GM18526 (cell line): ENCODE data around the gene WDR7.

Source experiments
- POLR2A ChIP-seq: IDR thresholded peaks from 3 replicates; pipeline ENCODE4 v1.6.1; 2011; ENCODE audit not compliant: insufficient read length; ENCODE audit errors: extremely low read depth

WDR7 gene

DNA sequence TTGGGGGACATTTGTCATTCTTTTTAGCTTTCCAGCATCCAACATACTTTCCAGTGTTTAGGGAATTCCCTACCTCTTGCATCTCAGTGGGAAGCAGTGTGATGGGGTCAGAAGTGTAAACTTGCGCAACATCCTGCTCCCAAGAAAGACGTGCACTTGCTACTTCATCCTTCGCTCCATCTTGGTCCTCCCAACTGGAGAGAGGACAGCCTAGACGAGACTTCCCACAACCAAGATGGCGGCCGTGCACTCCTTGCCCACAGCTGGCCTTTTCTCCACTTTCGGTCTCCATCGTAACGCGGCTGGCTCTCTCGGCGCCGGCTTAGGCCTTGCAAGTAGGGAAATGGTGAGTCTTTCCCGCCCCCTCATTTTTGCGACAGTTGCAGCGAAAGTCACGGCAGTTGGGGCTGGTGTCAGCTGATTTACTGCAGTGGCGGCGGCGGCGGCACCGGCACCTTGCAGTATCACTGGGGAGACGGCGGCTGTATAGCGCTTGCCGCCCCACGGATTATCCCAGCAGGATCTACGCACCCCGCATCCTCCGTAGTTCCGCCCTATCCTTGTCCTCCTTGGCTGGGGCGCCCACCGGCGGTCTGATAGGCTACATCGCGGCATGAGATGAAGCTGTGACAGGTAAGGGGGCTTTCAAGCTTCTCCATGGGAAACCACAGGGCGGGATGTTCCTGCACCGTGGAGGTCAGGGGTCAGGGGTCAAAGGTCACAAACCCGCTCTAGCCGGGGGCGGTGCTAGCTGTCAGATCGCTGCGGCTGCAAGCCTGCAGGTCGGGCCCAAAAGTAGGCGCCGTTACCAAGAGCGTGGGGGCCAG, at the start of gene WDR7:
TSS of gene WDR7 (plus strand) at position 416 of the 827 bp plus-strand sequence. CDS start 21,157 bp downstream, outside the sequence.
- TF ChIP-seq POLR2A = peak; percentile 67

DNA sequence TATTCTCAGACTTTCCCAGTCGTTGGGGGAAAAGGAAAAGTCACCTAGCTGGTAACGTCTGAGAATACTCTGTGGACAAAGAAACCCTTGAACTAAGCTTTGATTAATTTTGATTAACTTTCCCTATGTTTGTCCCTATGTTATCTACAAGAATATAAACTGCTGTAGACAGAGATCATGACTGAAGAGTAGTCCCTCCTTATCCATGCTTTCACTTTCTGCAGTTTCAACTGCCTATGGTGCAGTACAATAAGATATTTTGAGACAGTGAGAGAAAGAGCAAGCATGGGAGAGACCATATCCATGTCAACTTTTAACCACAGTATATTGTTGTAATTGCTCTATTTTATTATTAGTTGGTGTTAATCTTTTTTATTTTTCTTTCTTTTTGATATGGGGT, 44.5 kb upstream of the WDR7 start:
- no peak for TF ChIP-seq POLR2A

DNA sequence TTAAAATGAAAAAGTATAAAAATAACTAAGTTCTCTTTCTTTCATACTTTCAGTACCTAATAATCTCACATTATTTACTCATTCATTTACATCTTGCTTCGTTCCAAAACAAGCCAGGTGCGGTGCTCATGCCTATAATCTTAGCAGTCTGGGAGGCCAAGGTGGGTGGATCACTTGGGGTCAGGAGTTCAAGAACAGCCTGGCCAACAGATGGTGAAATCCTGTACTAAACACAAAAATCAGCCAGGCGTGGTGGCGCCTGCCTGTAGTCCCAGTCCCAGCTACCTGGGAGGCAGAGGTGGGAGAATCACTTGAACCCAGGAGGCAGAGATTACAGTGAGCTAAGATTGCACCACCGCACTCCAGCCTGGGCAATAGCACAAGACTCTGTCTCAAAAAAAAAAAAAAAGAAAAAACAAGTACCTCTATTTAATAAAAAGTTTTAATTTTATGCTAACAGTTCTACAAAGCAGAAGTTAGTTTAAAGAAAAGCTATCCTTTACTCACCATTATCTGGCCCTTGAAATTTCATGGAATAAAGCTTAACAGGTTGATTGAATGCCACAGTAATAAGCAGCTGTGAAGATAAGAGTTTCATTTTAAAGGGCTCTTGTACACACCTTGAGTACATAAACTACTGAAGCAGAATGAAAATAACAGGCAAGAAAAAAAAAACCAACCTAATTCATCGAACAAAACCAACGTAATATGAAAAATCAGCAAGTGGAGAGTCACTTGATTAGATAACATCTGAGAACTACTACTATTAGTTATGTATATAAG, 35.2 kb upstream of the WDR7 start:
- TF ChIP-seq POLR2A = no peak

DNA sequence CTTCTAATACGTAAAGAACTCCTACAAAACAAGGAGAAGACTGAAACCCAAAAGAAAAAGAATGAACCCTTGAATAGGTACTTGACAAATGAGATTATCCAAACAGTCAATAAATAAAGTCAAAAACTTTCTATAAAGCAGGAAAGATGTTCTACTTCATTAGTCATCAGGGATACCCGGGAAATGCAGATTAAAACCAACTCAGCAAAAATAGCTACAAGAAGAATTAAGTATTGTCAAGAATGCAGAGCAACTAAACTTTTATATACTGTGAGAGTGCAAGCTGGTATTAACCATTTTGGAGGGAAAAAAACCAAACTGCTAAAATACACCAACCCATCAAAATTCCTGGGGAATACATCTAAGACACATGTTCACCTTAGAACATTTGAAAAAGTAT, 23.2 kb upstream of the WDR7 start:
- TF ChIP-seq POLR2A = no peak

DNA sequence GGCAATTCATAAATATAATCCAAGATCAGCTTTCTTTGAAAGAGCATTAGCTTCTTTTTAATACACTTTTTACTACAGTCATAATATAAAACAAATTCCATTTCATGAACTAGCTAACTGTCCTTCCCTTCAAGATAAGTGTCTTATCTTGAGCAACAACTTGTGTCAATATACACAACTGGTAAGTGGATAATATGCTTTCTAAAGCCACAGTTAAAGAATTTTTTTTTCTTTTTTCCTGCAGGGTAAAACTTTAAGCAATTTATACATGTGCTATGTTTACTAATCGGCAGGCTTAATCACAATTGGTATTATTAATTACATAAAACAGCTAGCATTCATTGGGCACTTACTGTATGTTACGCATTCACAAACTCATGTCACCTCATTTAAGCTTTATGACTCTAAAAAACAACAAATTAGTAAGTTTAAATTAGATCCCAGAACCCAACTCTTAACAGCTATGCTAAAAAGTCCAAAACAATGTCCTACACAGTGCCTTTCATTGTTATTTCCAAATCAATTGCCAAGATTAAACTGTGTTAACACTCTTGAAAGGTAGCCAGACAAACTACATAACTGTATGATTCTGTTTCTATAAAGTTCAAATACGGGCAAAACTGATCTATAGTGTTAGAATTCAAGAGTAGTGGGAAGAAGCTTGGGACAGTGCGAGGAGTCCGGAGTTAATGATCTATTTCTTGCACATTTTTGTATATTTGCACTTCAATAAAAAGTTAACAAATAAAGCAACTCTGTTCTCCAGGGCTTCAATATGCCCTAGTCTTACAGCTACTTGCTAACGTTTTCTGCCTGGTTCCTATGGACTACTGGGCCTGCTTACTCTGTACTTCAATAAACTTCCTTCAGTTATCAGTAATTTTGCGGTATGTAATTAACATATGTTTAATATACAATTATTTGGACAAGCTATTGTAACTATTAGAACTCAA, 18.8 kb upstream of the WDR7 start:
- TF ChIP-seq POLR2A = no peak

DNA sequence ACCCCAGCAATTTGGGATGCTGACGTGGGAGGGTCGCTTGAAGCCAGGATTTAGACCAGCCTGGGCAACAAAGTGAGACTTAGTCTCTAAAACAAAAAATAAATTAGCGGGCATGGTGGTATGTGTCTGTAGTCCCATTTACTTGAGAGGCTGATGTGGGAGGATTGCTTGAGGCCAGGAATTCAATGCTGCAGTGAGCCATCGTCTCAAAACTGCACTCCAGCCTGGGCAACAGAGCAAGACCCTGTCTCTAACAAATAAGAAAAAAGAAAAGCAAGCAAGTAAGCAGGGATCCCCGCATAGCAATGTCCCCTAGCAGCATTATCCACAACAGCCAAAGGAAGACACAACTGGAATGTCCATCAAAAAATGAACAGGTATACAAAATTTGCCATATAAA, 16.2 kb upstream of the WDR7 start:
- no peak for TF ChIP-seq POLR2A

DNA sequence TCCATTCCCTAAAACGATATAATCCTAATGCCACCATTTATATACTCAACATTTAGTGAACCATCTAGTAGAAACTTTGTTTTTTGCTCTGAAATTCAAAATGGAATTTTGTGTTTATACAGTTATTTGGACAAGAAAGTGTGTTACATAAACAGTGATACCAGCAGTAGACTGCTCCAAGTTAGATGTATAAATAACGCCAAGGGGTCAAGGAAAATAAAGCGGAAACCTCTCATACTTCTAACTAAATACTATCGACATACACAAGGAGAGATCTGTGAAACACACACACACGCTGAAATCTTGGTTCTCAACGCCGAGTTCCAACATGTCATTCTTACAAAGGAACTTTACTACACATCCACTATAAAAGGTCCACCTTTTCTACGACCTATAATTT, 14.0 kb upstream of the WDR7 start:
- TF ChIP-seq POLR2A = no peak

DNA sequence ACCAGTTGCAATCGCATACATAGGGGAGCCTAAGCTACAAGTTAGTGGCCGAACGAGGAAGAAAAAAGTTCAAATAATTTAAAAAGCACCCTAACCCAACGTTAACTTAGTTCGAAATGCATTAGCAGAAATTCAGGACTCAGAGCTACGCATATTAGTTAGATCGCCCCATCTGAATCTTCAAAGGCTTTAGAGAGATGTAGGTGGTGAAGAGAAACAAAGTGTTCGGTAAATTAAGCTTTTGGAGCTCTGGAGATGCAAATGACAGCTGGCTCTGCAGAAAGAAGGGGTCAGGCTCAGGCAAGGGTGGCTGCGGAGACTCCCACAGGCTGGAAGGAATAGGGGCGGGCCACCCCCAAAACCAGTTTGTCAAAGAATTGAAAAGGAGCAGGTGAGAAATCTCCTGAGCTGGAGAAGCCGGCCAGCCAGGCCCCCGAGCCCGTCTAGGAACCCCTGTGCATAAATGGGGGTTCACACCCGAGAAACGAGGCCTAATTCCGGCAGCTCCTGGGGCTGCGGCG, 13.4 kb upstream of the WDR7 start:
- TF ChIP-seq POLR2A = no peak

DNA sequence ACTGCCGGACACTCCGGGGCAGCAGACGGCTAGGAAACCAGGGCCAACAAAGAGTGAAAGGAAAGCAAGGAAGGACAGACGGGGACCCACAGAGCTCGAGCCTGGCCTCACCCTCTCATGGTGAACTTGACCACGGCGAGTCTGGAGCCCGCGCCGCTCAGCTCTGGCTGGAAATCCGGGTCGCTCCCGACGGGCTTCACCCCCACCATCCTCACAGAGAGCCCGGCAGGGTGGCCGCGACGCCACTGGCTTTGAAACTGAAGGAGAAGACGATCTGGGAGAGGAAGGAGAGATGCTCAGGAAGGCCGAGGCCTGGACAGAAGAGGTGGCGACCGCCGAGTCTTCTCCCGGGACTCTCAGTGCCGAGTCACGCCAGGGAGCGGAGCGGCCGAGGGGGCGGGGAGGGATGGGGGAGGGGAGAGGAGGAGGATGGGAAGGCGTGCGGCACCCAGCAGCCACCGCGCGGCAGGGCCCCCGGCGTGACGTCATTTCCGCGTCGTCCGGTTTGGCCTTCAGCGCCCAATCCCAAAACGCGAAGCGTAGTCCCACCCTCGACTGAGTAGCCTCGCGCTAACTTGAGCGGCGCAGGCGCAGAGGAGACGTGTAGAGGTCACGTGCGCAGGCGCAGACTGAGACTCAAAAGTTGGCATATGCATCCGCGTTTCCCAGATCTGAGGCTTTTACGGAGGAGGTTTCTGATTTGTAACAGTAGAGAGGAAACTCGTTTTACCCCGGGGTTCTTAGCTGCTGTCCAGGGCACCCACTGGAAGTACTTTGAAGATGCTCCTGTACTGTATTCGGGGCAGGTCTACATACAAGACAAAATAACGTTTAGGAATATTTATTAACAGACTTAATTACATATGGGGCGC, 12.7 kb upstream of the WDR7 start, which contains the start of gene TXNL1:
TSS of gene TXNL1 (minus strand) at position 361 of the 872 bp plus-strand sequence. CDS start at position 209, 152 bp downstream.
- peak; percentile 78 for TF ChIP-seq POLR2A

DNA sequence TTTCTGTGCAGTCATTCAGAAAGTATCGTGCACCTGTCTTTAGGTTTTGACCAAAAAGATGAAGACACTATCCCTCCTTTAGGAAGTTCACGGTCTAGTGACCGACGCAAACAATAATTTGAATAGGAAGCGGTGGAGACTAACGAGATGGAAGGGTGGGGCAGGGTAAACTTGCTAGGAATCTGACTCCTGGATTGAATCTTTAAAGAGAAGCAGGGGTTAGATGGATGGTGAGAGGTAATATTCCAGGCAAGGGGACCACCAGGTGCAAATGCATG, 12.1 kb upstream of the WDR7 start:
- TF ChIP-seq POLR2A = no peak

DNA sequence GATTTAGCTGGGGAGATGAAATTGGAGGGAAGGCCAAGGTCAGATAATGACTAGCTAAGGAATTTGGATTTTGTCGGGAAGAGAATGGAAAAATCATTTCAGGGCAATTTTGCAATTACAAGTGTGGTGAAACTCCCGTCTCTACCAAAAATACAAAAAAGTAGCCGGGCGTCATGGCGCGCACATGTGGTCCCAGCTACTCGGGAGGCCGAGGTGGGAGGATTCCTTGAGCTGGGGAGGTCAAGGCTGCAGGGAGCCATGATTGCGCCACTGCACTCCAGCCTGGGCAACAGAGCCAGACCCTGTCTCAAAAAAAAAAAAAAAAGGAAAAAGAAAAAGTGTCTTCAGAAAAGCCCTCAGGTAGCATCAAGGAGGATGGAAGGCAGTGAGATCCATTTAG, 11.6 kb upstream of the WDR7 start:
- TF ChIP-seq POLR2A = no peak

DNA sequence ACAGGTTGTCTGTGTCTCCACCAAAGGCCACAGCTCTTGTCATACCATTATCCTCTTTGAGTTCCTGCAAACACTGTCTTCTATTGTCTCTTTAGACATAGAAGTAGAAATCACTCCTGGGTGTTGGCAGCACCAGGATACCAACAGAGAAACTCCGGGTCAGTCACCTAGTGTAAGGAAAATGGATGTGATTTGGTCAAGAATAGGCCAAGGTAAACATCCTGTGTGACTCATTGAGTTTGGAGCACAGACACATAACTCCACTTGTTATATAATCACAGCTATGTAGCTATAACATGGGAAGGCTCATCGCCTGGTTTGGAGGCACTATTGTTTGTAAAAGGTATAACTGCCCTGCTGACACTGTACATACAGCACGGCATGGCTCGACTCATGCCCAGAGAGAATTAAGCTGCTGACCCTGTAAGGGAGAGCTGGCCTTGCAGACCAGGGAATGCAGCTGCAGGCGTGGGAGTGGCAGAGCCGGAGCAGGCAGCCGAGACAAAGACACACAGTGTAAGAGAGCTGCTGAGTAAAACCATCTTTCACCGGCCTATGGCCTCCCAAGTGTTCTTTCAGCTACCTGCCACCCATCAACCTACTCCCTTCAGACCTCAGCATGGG, 9.3 kb upstream of the WDR7 start:
- no peak for TF ChIP-seq POLR2A

DNA sequence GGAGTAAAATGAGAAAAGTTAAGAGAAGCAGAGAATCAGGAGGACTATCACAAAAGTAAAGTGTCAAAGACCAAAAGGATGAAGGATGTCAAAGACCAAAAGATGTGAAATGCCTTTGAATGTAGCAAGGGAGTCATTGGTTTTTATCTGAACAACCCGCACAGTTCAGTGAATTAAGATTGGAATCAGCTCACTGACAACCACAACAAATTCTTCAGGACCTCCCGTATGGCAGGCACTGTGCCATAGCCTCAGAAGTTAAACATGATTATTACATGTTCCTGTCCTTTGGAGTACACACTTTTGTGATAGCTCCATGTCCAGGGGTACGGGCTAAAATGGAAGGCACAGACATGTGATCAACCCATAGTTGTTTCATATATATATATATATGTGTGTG, 7.8 kb upstream of the WDR7 start:
- no peak for TF ChIP-seq POLR2A
